GM12872 (cell line): ENCODE measurements around the gene IQCB1.

Source experiments
- TF ChIP-seq, protein P1 (sequence below): IDR thresholded peaks from 3 replicates; pipeline ENCODE4 v1.5.1; 2011; ENCODE audit warnings: low read depth, mild to moderate bottlenecking, low read length, moderate library complexity; ENCODE audit not compliant: insufficient read depth

The IQCB1 gene

DNA sequence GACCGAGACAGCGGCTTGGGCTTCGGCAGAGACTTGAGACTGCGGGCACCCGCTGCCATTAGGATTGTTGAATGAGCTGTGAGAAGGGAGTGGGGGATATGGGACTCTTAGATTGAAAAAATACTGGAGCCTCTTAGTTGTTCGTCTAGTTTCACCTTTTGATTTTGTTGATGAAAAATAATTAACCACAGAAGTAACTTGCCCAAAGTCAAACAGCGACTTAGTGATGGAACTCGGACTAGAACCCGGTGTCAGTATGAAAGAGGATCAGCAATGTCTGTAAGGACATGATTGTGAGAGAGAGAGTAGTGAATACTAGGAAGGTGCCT lies 84.8 kb downstream of the IQCB1 start:
- TF ChIP-seq, protein P1, sequence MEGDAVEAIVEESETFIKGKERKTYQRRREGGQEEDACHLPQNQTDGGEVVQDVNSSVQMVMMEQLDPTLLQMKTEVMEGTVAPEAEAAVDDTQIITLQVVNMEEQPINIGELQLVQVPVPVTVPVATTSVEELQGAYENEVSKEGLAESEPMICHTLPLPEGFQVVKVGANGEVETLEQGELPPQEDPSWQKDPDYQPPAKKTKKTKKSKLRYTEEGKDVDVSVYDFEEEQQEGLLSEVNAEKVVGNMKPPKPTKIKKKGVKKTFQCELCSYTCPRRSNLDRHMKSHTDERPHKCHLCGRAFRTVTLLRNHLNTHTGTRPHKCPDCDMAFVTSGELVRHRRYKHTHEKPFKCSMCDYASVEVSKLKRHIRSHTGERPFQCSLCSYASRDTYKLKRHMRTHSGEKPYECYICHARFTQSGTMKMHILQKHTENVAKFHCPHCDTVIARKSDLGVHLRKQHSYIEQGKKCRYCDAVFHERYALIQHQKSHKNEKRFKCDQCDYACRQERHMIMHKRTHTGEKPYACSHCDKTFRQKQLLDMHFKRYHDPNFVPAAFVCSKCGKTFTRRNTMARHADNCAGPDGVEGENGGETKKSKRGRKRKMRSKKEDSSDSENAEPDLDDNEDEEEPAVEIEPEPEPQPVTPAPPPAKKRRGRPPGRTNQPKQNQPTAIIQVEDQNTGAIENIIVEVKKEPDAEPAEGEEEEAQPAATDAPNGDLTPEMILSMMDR, result no peak

DNA sequence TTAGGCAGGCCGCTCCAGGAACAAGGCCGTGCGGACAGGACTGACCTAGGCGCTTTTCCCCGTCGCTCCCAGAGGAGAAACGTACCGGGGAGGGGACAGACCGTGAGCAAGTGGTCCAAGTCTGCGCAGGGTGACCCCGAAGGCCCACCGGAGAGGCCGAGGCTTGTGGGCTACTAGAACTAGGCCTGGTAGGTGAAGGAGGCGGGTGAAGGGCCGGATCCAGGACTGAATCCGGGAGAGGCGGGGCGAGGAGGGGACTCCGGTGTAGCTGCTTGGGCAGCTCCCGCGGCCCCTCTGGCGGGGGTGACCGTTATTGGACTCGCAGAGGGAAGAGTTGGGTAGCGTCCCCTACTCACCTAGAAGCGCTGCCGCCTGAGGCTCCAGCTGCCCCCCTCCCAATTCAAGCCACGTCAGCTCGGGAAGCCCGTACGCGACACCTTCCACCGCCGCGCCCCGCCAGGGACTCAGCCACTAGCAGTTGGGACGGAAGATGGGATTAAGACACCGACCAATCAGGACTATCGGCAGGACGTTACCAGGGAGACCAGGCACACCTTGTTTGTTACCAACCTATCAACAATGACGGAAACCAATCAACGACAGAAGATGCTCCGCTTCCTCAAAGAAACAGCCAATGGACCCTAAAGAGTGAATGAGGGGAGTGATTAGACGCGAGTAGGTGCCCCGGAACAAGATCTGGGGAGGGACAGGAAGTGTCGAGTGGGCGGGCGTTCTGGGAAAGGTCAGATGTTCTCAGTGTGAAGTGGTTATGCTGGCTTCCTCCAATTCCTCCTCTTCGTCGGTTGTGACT lies 85.4 kb downstream of the IQCB1 start, which contains the start of gene GOLGB1:
GOLGB1 (minus strand) TSS at position 466 of the 811 bp plus-strand sequence. CDS start 18,770 bp downstream, outside the sequence.
- TF ChIP-seq, protein P1, result no peak

DNA sequence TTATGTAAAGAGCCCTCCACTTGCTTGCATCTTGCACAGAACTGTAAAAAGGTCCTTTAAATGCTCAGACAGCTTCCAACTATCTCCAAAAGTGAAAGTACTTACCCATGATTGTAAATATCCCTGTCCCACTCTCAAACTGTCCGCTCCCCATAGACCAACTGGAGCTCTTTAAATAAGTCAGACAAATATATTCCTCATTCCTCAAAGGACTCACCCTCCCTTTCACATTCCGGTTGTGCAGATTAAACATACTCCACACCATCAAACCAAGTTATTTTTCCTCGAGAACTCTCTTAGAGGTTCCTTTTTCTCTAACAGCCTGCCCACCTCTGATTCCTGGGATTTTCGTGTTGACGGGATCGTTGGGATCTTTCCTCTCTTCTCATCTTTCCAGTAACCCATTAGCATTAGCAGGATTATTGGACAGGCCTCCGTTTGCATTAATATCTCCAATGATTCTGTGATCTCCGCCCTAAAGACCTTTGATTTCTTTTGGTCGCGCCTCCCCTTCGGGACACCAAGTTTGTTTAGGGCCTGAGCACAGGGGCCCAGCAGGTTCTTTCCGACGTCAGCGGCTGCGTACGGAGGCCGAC lies 86.1 kb downstream of the IQCB1 start:
- TF ChIP-seq, protein P1, result no peak

DNA sequence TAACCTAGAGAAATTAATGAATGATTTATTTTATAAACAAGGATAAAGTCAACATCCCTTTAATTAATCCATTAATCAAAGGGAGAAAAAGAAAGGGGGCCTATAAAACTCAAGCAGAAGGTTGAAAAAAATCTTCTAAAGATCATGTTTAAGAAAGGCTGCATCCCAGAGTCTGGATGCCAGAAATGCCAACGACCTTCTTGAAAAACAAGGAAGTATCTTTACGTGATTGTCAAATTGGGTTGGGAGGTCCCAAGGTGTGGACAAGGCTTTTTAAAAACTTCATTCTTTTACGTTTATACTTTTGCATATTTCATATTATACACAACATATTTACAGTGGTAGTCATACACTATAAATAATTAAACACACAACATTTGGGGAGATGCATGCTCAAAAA lies 86.9 kb downstream of the IQCB1 start:
- TF ChIP-seq, protein P1, result no peak

DNA sequence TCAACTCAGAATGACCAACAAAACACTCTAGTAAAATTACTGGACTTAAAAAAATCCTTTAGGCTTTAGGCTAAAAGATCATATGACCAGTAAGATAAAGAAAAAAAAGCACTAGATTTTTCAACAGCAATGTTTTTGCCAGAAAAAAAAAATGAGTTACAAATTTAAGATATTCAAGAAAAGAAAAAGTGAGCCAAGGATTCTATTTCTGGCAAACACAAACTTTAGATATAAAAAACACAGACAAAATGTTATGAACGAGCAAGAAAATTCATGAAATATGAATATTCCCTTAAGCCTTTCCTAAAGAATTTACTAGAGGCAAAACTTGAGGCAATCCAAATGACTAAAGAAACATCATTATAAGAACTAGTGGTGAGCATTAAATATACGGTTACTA lies 94.0 kb downstream of the IQCB1 start:
- TF ChIP-seq, protein P1, result no peak

DNA sequence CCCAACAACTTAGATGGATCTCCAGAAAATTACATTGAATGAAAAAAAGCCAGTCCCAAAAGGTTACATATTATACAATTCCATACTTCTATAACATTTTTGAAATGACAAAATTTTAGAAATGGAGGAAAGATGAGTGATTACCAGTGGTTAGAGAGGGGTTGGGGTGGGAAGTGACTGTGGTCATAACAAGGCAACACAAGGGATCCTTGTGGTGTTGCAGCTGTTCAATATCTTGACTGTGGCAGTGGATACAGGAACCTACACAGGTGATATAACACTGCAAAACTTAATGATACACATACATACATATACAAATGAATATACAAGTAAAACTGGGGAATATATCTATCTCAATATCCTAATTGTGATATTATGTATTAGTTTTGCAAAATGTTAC lies 95.0 kb downstream of the IQCB1 start:
- TF ChIP-seq, protein P1, result no peak

DNA sequence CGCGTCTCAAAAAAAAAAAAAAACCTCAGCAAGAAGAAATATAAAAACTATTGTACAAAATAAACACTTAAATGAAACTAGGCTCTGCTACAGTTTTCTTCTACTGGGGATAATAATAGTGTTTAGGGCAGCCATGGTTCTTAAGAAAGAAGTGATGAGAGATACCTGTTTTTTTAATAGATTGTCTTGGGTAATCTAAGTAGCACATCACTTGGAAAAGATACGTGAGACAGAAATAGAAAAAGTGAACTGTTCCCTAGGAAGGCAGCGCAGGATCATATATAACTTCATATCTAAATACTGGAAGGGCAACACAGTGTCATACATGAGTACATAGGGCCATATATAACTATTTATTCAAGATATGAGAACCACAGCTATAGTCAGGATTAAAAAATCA lies 97.2 kb downstream of the IQCB1 start:
- TF ChIP-seq, protein P1, result no peak
